Activated CD8-positive, alpha-beta memory T cell treated with anti-CD3 and anti-CD28 coated beads, Interleukin-2, amount 50 U/mL, for 1 hour (primary cell): ENCODE measurements around the gene SRGAP2B.
"Not testable (repeated sequence)": the region's sequence is repeated elsewhere in the genome, so short reads cannot be mapped to it uniquely, and the experiment has no call there.

ENCODE experiments used
- DNase-seq: peaks from one replicate; pipeline ENCODE4 v3.0.0-alpha.2; 2020; ENCODE audit errors: extremely low read depth

The SRGAP2B gene

GRCh38 chr1:144900841-144901240, 194.3 kb downstream of the SRGAP2B start:
- not testable (repeated sequence) for DNase-seq

GRCh38 chr1:144894454-144895201, 200.5 kb downstream of the SRGAP2B start:
- not testable (repeated sequence) for DNase-seq

DNA sequence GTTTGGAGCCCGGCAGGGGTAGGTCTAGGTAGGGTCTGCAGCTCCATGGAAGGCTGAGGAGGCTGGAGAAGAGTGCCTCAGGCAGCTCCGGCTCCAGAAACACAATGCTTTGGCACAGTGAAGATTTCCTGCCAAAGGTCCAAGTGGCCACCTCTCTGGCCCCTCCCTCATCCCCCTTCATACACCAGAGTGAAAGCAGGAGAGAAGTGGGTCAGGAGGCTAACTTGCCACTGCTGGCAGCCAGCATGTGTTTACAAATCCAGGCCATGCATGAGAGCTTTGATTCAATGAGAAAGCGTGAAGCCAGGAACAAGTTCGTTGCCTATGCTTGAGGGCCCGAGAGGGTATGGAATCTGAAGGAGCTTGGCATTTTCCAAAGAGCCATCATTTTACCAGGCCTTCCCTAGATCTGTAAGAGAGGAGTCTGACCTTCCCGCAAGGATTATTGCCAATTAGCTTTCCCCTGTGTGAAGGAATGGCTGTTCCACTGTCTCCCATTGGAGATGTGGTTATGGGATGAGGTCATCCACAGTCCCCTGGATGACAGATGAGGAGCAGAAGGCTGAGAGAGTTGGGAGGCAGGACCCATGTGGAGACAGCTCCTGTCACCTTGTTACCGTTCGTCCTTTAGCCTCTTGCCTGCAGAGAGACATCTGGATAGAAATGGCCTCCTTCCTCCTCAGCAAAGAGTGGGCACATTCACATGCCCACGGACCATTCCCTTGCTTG, 201.3 kb downstream of the SRGAP2B start:
- DNase-seq: not testable (repeated sequence)

DNA sequence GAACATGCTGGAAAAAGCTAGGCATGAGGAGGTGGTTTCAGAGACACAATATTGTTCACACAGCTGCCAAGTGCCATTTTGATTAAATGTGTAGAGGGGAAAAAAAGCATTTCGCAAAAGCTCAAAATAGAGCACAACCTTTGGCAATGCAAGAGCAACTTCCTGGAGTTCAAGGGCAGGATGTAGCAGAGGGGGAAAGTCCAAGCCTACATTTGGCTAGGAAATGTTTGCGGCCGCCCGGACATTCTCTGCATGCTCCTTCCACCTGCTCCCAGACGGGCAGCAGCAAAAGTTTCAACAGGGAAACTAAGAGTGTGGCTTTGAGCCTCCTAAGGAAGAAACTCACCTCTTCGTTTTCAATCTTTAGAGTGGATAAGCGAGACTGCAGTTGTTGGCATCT, 202.1 kb downstream of the SRGAP2B start:
- not testable (repeated sequence) for DNase-seq

DNA sequence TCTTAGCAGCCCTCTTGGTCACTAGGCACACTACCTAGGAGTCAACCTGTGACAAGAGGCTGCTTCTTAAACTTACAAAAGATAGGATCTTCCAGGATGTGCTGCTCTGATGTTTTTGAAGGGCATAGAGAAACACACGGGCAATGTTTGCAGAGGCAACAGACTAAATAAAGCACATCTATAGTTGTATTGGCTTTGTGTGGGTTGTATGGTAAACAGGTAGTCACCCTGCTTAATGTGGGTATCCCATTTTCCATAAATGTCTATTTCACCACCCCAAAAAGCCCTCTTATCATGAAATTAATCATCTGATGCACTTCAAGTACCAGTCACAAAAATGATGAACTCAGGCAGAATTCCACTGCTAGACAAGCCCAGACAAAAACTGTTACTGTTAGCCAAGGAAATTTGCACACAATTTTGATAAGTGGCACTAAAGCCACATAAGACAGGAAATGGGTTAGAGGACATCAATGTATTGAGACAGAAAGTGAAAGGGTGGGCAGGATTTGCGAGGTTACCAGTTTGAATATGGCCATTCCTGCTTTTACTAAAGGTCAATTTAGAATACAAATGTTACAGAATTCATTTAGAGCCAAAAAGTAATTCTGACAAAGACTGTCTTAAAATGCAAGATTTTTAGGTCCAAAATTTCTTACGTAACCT, 205.5 kb downstream of the SRGAP2B start:
- DNase-seq: not testable (repeated sequence)

- not testable (repeated sequence) for DNase-seq
Observed at GRCh38 chr1:144883022-144883421, 212.1 kb downstream of the SRGAP2B start.

DNA sequence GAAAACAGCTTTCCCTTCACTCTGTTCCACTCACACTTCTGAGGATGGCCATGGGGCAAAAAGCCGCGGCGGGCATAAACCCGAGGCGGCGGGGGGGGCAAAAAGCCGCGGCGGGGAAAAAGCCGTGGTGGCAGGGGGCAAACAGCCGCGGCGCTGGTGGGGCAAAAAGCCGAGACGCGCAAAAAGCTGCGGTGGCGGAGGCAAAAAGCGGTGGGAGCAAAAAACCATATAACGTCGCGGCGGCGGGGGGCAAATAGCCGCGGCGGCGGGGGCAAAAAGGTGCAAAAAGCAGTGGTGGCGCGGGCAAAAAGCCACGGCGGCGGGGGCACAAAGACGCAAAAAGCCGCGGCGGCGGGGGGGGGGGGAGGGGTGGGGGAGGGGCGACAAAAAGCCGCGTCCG, 212.8 kb downstream of the SRGAP2B start:
- not testable (repeated sequence) for DNase-seq

- DNase-seq: not testable (repeated sequence)
Observed at GRCh38 chr1:144858607-144859006, 236.5 kb downstream of the SRGAP2B start.
